Measurements from ENCODE around the gene SPAG9.

Gene SPAG9

GRCh38 chr17:50917418-50917743 is 203.3 kb downstream of the SPAG9 start:
- no peak for DNase-seq (ENCODE audit: low read depth)
- H3K4me3 ChIP-seq (ENCODE audit: control insufficient read depth, low read depth, low read length) = no peak overlapping the region
- TF ChIP-seq, protein P1, sequence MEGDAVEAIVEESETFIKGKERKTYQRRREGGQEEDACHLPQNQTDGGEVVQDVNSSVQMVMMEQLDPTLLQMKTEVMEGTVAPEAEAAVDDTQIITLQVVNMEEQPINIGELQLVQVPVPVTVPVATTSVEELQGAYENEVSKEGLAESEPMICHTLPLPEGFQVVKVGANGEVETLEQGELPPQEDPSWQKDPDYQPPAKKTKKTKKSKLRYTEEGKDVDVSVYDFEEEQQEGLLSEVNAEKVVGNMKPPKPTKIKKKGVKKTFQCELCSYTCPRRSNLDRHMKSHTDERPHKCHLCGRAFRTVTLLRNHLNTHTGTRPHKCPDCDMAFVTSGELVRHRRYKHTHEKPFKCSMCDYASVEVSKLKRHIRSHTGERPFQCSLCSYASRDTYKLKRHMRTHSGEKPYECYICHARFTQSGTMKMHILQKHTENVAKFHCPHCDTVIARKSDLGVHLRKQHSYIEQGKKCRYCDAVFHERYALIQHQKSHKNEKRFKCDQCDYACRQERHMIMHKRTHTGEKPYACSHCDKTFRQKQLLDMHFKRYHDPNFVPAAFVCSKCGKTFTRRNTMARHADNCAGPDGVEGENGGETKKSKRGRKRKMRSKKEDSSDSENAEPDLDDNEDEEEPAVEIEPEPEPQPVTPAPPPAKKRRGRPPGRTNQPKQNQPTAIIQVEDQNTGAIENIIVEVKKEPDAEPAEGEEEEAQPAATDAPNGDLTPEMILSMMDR (conservative IDR thresholded peaks at IDR 0.05; ENCODE audit: control insufficient read depth, insufficient read depth, low read depth, low read length) = no peak

GRCh38 chr17:50916708-50917417 is 203.8 kb downstream of the SPAG9 start:
- DNase-seq (ENCODE audit: low read depth) = peak; percentile 15
- TF ChIP-seq, protein P1 (conservative IDR thresholded peaks at IDR 0.05; ENCODE audit: control insufficient read depth, insufficient read depth, low read depth, low read length) = no peak
- no peak overlapping the region for H3K4me3 ChIP-seq (ENCODE audit: control insufficient read depth, low read depth, low read length)

DNA sequence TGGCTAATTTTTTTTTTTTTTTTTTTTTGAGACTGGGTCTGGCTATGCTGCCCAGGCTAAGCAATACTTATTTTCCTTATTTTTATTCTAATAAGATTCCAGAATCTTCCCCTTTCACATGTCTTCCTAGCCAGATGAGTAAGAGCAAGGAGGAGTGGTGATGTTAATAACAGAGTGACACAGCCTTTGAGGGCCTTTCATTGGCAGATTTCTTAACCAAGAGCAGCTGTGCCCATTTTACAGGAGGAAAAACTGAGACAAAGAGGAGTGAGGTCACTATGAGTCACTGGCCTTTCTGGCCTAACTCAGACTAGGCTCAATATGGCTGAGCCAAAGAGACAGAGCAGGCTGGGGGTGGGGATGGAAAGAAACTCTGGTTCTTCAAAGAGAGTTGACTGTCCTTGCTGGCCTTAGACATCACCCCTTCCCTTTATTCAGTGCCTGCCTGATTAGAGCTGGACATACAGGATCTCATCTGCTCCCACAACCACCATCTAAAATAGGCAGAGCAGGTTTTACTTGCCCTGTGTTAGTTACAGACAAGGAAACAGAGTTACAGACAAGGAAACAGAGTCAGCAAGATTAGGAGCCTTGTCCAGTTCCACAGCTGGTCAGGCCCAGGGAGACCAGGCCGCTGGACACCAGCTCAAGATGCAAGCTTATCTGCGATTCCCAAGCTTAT is 204.5 kb downstream of the SPAG9 start:
- DNase-seq (ENCODE audit: low read depth) = peak; percentile 64
- TF ChIP-seq, protein P1 (conservative IDR thresholded peaks at IDR 0.05; ENCODE audit: control insufficient read depth, insufficient read depth, low read depth, low read length) = no peak
- no peak overlapping the region for H3K4me3 ChIP-seq (ENCODE audit: control insufficient read depth, low read depth, low read length)

- no peak overlapping the region for H3K4me3 ChIP-seq (ENCODE audit: control insufficient read depth, low read depth, low read length)
- no peak for DNase-seq (ENCODE audit: low read depth)
- TF ChIP-seq, protein P1 (conservative IDR thresholded peaks at IDR 0.05; ENCODE audit: control insufficient read depth, insufficient read depth, low read depth, low read length) = no peak
Observed at GRCh38 chr17:50914505-50915063, 206.1 kb downstream of the SPAG9 start.

DNA sequence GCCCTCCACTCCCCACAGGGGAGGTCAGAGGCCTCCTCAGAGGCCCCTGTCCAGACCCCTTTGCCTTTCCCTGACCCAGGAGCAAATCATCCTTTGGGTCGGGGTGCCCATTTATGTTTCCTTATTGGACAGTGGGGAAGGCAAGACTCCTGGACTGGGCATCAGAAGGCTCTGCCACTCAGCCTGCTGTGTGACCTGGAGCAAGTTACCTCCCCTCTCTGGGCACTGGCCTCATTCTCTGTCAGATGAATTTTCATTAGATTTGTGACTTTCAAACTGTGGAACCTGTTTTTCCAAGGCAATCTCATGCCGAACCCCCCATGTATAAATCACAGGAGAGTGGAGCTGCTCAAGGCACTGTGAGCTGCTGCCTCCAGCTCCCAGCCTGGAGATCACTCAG is 207.5 kb downstream of the SPAG9 start:
- no peak overlapping the region for H3K4me3 ChIP-seq (ENCODE audit: control insufficient read depth, low read depth, low read length)
- DNase-seq (ENCODE audit: low read depth) = no peak
- TF ChIP-seq, protein P1 (conservative IDR thresholded peaks at IDR 0.05; ENCODE audit: control insufficient read depth, insufficient read depth, low read depth, low read length) = no peak
